SK-N-MC (cell line): Measurements from ENCODE around the gene BMPR1A.
A peak's percentile ranks its signal among the peaks of the same experiment; 100 is the strongest.

ENCODE experiments used
- DNase-seq: peaks from one replicate; pipeline ENCODE4 v3.0.0-alpha.2; 2011; ENCODE audit warnings: low read depth, low spot score
- H3K27ac ChIP-seq: fragments of 200-600 bp; sonication (generic); 2 replicates; pipeline ENCODE4 v1.5.1; 2016; ENCODE audit warnings: mixed run types
- H3K36me3 ChIP-seq: fragments of 200-600 bp; sonication (generic); 2 replicates; pipeline ENCODE4 v1.6.1; 2017; ENCODE audit warnings: antibody characterized with exemption, low read length, mixed read lengths; ENCODE audit not compliant: insufficient read depth
- H3K4me3 ChIP-seq: fragments of 200-600 bp; sonication (generic); 2 replicates; pipeline ENCODE4 v1.5.1; 2016
- H3K9ac ChIP-seq: fragments of 200-600 bp; sonication (generic); 2 replicates; pipeline ENCODE4 v1.8.0; 2017; ENCODE audit warnings: mixed run types, mixed read lengths; ENCODE audit not compliant: insufficient read length
- H3K9me3 ChIP-seq: fragments of 200-600 bp; sonication (generic); 2 replicates; pipeline ENCODE4 v1.6.1; 2017; ENCODE audit warnings: low read depth, mild to moderate bottlenecking, antibody characterized with exemption, low read length, moderate library complexity, mixed read lengths
- EZH2 ChIP-seq: fragments of 200-600 bp; sonication (generic); IDR thresholded peaks from one replicate; pipeline ENCODE4 v1.6.1; 2017; ENCODE audit warnings: antibody characterized with exemption
- FOXP2 ChIP-seq: optimal IDR thresholded peaks from 2 replicates; pipeline ENCODE3; 2011; ENCODE audit warnings: mild to moderate bottlenecking, moderate library complexity; ENCODE audit not compliant: insufficient read depth; ENCODE audit errors: extremely low read length, control extremely low read depth
- POLR2AphosphoS5 ChIP-seq: IDR thresholded peaks from 2 replicates; pipeline ENCODE4 v1.6.1; 2012; ENCODE audit warnings: mild to moderate bottlenecking, low read depth, low read length, borderline replicate concordance

BMPR1A gene

DNA sequence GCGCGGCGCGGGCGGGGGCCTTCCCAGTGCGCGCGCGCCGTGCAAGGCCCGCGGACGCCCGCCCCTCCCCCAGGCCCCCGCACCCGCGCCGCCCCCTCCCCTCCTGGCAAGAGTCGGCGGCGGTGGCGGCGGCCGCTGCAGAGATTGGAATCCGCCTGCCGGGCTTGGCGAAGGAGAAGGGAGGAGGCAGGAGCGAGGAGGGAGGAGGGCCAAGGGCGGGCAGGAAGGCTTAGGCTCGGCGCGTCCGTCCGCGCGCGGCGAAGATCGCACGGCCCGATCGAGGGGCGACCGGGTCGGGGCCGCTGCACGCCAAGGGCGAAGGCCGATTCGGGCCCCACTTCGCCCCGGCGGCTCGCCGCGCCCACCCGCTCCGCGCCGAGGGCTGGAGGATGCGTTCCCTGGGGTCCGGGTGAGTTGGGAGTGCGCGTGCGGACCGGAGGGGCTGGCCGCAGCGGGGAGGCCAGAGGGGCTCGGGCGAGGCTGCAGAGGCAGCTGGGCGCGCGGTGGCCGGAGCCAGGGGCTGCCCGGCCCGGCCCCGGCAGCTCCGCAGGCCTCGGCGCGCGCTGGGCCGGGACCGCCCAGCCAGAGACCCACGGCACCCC is at the start of gene BMPR1A:
Gene BMPR1A, plus strand, starts transcription at position 109 of the 602 bp plus-strand sequence. CDS start 119,400 bp downstream, outside the sequence.
- Histone ChIP-seq H3K9ac (peak within 1 kb of the TSS; percentile 84), H3K27ac (peak within 1 kb of the TSS; percentile 89), H3K9me3 (no peaks in the 10 kb centered on the region), H3K4me3 (peak within 1 kb of the TSS; percentile 88), H3K36me3 (no peaks in the 10 kb centered on the region)
- TF ChIP-seq FOXP2 (no peak), EZH2 (no peak), POLR2AphosphoS5 (no peak)
- DNase-seq: no peak

- no peaks in the 10 kb centered on the region for H3K36me3 ChIP-seq
Measured at GRCh38 chr10:86706977-86707376, 49.4 kb upstream of the BMPR1A start.

DNA sequence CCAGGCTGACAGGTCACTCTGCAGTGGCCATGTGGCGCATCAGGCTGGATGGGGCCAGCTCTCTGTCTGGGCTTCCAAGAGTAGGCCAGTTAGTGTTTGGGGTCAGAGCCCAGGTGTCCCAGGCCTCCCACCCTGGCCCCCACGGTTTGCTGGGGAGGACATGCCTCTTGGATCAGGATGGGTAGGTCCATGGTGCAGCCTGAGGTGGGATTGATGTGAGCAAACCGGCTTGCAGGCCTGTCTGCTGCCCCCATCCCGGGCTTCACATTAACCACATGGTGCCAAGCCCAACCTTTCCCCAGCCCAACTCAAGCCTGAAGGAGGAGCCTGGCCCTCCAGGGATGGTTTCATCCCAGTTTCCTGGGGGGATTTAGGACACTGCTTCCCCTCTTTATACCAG is 48.9 kb upstream of the BMPR1A start:
- TF ChIP-seq EZH2: no peak
- TF ChIP-seq POLR2AphosphoS5: no peak
- no peak for TF ChIP-seq FOXP2
- no peak for DNase-seq
- no peak overlapping the region for H3K4me3 ChIP-seq

More at GRCh38 chr10:86706977-86707376, 49.4 kb upstream of the BMPR1A start:
- no peaks in the 10 kb centered on the region for H3K9me3 ChIP-seq
- H3K27ac ChIP-seq: no peak overlapping the region
- TF ChIP-seq FOXP2: no peak
- TF ChIP-seq POLR2AphosphoS5: no peak
- TF ChIP-seq EZH2: no peak
- H3K9ac ChIP-seq: no peak overlapping the region
- H3K4me3 ChIP-seq: no peak overlapping the region
- DNase-seq: no peak

DNA sequence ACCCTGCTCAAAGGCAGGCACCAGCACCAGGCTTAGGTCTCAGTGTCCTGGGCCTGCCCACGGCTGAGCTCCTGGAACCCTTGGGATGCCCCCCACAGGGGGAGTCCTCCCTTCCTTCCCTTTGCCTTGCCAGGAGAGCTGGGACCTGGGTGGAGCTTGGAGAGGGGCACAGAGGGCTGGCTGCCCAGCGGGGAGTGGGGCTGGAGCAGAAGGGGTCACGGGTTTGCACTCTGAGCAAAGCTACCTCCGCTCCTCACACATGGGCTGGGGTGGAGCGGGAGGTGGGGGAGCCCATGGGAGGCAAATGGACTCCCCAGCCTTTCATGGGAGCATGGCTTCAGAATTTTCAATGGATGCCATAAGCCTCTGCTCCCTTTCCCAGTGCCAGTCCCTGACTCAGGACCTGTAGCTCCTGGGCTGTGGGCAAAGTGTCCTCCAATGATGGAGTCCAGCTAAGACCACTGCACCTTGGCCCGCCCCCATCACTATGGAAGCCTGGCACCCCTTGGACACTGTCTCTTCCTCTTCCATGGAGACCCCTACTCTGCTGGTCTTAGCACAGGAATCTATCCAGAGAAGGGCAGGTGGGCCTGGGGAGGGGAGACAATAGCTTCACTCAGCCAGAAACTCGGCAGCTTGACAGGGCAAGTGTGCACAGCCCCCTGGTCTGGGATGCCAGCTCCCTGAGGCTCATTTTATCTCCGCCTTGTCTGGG is 48.2 kb upstream of the BMPR1A start:
- Histone ChIP-seq H3K9ac (no peak overlapping the region), H3K9me3 (no peaks in the 10 kb centered on the region), H3K27ac (no peak overlapping the region), H3K36me3 (no peaks in the 10 kb centered on the region), H3K4me3 (no peak overlapping the region)
- no peak for TF ChIP-seq FOXP2
- TF ChIP-seq POLR2AphosphoS5: no peak
- TF ChIP-seq EZH2: no peak
- DNase-seq: no peak

More for the DNA sequence above, 48.9 kb upstream of the BMPR1A start:
- no peaks in the 10 kb centered on the region for H3K36me3 ChIP-seq
- H3K9ac ChIP-seq: no peak overlapping the region
- no peak overlapping the region for H3K27ac ChIP-seq
- H3K9me3 ChIP-seq: no peaks in the 10 kb centered on the region

DNA sequence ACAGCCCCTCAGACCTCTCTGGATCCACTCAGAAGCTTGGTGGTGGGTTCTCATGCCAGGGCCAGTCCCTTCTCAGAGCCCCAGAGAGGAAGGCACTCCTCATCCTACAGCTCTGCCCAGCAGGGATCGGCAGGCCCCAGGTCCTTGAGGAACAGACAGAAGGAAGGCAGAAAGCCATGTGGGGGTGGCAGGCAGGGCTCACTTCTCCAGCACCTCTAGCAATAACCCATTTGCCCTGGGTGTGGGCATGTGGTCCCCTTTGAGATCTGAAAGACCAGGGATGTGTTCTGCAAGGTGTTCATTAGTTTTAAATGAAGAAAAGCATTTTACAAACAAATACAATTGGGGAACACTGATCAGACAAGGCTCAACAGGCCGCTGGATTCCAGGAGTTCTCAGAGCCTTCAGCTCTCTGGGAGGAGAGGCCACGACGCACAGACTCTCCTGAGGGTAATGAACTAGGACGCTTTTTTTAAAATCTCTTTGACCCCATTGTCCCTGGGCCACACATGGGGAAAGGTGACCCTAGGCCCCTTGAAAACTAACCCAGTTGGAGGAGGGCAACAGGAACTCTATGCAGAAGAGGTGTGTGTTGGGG is 47.5 kb upstream of the BMPR1A start:
- no peak overlapping the region for H3K27ac ChIP-seq
- H3K9ac ChIP-seq: no peak overlapping the region
- TF ChIP-seq FOXP2 (no peak), EZH2 (no peak), POLR2AphosphoS5 (no peak)
- H3K9me3 ChIP-seq: no peaks in the 10 kb centered on the region
- H3K4me3 ChIP-seq: no peak overlapping the region
- no peaks in the 10 kb centered on the region for H3K36me3 ChIP-seq
- no peak for DNase-seq

GRCh38 chr10:86709396-86710185 is 46.8 kb upstream of the BMPR1A start:
- Histone ChIP-seq H3K9ac (no peak overlapping the region), H3K9me3 (no peaks in the 10 kb centered on the region), H3K36me3 (no peaks in the 10 kb centered on the region), H3K27ac (no peak overlapping the region), H3K4me3 (no peak overlapping the region)
- TF ChIP-seq POLR2AphosphoS5 (no peak), FOXP2 (no peak), EZH2 (no peak)
- no peak for DNase-seq

DNA sequence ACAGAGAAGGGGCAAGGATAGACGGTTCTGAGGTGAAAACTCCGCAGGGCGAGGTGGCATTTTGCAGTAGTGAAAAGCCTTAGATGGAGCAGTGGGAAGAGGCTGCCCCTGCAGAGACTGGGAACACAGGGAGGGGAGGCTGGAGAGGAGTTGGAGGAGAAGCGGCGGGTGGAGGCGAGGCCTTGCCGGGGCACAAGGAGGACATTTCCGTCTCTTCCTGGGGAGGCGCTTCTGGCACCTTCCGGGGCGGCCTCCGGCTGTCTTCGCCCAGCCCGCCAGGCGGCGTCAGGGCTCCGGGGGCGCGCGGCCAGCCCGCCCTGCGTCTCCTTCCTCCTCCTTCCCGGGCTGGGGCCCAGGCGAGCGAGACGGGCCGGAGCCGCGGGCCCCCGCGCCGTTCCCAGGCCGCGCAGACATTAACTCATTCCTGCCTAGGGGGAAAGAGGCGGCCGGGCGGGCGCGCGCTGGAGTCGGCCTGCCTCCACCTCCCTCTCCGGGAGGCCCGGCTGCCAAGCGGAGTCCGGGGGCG is 45.4 kb upstream of the BMPR1A start:
- Histone ChIP-seq H3K27ac (no peak overlapping the region; the same call in 1 of the 2 replicates), H3K36me3 (no peaks in the 10 kb centered on the region), H3K9ac (peak overlapping the region; percentile 71), H3K9me3 (no peaks in the 10 kb centered on the region), H3K4me3 (peak overlapping the region; percentile 71)
- no peak for DNase-seq
- no peak for TF ChIP-seq POLR2AphosphoS5
- no peak for TF ChIP-seq EZH2
- TF ChIP-seq FOXP2: no peak
